ENCODE measurements around the gene ZNF396. TPM values are rescaled to one million over a fixed set of nuclear protein-coding genes. Genes with fewer than 3 reads are reported as not detected.

The ZNF396 gene
- total and polyA plus RNA-seq, 2 donors (not counting 1 experiment from before 2014, with no cell fraction given) = 0.40 to 3.2 TPM

DNA sequence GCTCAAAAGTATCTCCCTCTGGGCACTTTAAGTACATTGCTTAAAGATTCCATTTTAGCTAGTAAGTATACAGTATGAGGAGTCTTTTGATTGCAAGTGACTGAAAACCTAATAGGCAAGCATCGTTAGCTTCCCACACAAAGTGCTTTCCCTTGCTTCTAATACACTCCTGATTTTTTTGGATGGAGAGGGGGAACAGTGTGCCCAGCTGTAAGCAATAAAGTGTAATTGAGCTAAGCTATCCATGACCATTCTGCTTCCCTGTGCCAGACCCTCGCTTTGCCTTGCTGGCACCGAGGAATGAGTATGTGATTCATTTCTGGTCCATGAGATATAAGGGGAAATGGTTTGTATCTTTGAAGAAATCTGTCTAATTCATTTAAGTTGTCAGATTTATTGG, 29.1 kb downstream of the ZNF396 start:
- TF ChIP-seq, protein P1, sequence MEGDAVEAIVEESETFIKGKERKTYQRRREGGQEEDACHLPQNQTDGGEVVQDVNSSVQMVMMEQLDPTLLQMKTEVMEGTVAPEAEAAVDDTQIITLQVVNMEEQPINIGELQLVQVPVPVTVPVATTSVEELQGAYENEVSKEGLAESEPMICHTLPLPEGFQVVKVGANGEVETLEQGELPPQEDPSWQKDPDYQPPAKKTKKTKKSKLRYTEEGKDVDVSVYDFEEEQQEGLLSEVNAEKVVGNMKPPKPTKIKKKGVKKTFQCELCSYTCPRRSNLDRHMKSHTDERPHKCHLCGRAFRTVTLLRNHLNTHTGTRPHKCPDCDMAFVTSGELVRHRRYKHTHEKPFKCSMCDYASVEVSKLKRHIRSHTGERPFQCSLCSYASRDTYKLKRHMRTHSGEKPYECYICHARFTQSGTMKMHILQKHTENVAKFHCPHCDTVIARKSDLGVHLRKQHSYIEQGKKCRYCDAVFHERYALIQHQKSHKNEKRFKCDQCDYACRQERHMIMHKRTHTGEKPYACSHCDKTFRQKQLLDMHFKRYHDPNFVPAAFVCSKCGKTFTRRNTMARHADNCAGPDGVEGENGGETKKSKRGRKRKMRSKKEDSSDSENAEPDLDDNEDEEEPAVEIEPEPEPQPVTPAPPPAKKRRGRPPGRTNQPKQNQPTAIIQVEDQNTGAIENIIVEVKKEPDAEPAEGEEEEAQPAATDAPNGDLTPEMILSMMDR (IDR thresholded peaks at IDR 0.05) = no peak
- no peak for TF ChIP-seq EZH2 (IDR thresholded peaks at IDR 0.05; ENCODE audit: borderline replicate concordance, insufficient read depth, low read depth, low read length, poor library complexity, severe bottlenecking)
- Histone ChIP-seq H2AFZ (ENCODE audit: insufficient read depth, low read depth, low read length, poor library complexity, severe bottlenecking) (no peak overlapping the region), H3K4me3 (ENCODE audit: control extremely low read depth in 1 of 5, extremely low read depth in 1 of 5, insufficient read depth in 1 of 5, low read depth in 2 of 5, low read length in 4 of 5) (no peak overlapping the region), H4K20me1 (ENCODE audit: control insufficient read depth, insufficient read depth, low read length, poor library complexity, severe bottlenecking) (peaks cover 11% of the 10 kb centered on the region), H3K27me3 (replicated peaks in 1 of 4; ENCODE audit: control extremely low read depth in 1 of 4, control insufficient read depth in 3 of 4, insufficient read depth in 4 of 4, low read length in 3 of 4) (no peaks in the 10 kb centered on the region), H3K27ac (ENCODE audit: low read length in 2 of 2) (no peak overlapping the region), H3K36me3 (replicated peaks in 1 of 2; ENCODE audit: control extremely low read depth in 1 of 2, control insufficient read depth in 1 of 2, extremely low read depth in 1 of 2, insufficient read depth in 2 of 2, low read length in 1 of 2) (no peaks in the 10 kb centered on the region), H3K9ac (ENCODE audit: low read length) (no peak overlapping the region), H3K79me2 (ENCODE audit: control insufficient read depth, insufficient read depth, low read length) (peaks cover 36% of the 10 kb centered on the region), H3K4me1 (ENCODE audit: control insufficient read depth in 2 of 2, insufficient read depth in 2 of 2, low read length in 2 of 2) (peaks cover 23 to 29% of the 10 kb centered on the region in 2 donors), H3K4me2 (replicated peaks; ENCODE audit: low read depth, low read length, poor library complexity, severe bottlenecking) (no peak overlapping the region), H3K9me3 (ENCODE audit: control extremely low read depth in 1 of 3, control insufficient read depth in 2 of 3, insufficient read depth in 1 of 3, low read length in 2 of 3) (peaks cover 0 to 11% (median 8%) of the 10 kb centered on the region in 3 donors)
- no peak overlapping the region for H3K4me3 Mint-ChIP-seq
- no peaks in the 10 kb centered on the region for H3K27me3 Mint-ChIP-seq
- CTCF ChIA-PET = interaction anchor here (0.6 to 2.3 kb wide), 3 partner anchors 9 to 269 kb away, joined by 3 to 10 read pairs (median 3); partner anchors contain the start of gene ZNF397
- intact Hi-C loops (cut with micrococcal nuclease) = no loop called here
- no CpG with 5 or more reads among the region's 3 CpGs for WGBS (ENCODE audit: insufficient coverage)
- ATAC-seq (ENCODE audit: low read depth) (no peak), DNase-seq (no peak)
- POLR2A ChIA-PET = no interaction called here
- H3K9me3 Mint-ChIP-seq (ENCODE audit: insufficient read depth) = peaks cover 3% of the 10 kb centered on the region
- no peak overlapping the region for H3K27ac Mint-ChIP-seq
- peaks cover 35% of the 10 kb centered on the region for H3K4me1 Mint-ChIP-seq

DNA sequence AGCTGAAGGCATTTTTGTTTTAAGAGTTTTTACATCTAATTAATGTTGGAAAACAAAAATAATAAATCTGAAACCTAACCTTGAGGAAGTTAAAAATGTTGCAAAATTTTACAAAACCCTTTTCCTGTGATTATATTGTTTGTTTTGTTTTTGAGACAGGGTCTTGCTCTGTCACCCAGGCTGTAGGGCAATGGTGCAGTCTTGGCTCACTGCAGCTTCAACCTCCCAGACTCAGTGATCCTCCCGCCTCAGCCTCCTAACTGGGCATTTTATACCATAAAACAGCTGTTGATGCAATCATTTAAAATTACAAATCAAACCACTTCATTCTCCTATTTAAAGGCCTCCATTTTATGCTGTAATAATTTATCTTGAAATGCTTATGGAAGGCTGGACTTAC, 31.2 kb downstream of the ZNF396 start:
- Histone ChIP-seq H3K4me3 (ENCODE audit: control extremely low read depth in 1 of 5, extremely low read depth in 1 of 5, insufficient read depth in 1 of 5, low read depth in 2 of 5, low read length in 4 of 5) (peak overlapping the region in 2 of 5 experiments; percentile 13 to 22), H2AFZ (ENCODE audit: insufficient read depth, low read depth, low read length, poor library complexity, severe bottlenecking) (peak overlapping the region; percentile 68), H3K27me3 (replicated peaks in 1 of 4; ENCODE audit: control extremely low read depth in 1 of 4, control insufficient read depth in 3 of 4, insufficient read depth in 4 of 4, low read length in 3 of 4) (no peaks in the 10 kb centered on the region), H3K36me3 (replicated peaks in 1 of 2; ENCODE audit: control extremely low read depth in 1 of 2, control insufficient read depth in 1 of 2, extremely low read depth in 1 of 2, insufficient read depth in 2 of 2, low read length in 1 of 2) (no peaks in the 10 kb centered on the region), H3K79me2 (ENCODE audit: control insufficient read depth, insufficient read depth, low read length) (peaks cover 55% of the 10 kb centered on the region), H4K20me1 (ENCODE audit: control insufficient read depth, insufficient read depth, low read length, poor library complexity, severe bottlenecking) (peaks cover 24% of the 10 kb centered on the region), H3K27ac (ENCODE audit: low read length in 2 of 2) (peak overlapping the region; percentile 99), H3K4me1 (ENCODE audit: control insufficient read depth in 2 of 2, insufficient read depth in 2 of 2, low read length in 2 of 2) (peaks cover 24 to 30% of the 10 kb centered on the region in 2 donors), H3K9ac (ENCODE audit: low read length) (peak overlapping the region; percentile 91), H3K9me3 (ENCODE audit: control extremely low read depth in 1 of 3, control insufficient read depth in 2 of 3, insufficient read depth in 1 of 3, low read length in 2 of 3) (no peaks in the 10 kb centered on the region), H3K4me2 (replicated peaks; ENCODE audit: low read depth, low read length, poor library complexity, severe bottlenecking) (peak overlapping the region; percentile 85)
- no peak for DNase-seq
- ChIA-PET POLR2A (interaction anchor here (0.7 to 3.0 kb wide), 4 partner anchors 31 to 306 kb away, joined by 3 to 12 read pairs (median 4); partner anchors contain the start of genes ZNF396 and ZNF397), CTCF (interaction anchor here (0.6 to 3.3 kb wide), 9 partner anchors 8 to 305 kb away, joined by 3 to 22 read pairs (median 5); partner anchors contain the start of gene MAPRE2)
- TF ChIP-seq EZH2 (IDR thresholded peaks at IDR 0.05; ENCODE audit: borderline replicate concordance, insufficient read depth, low read depth, low read length, poor library complexity, severe bottlenecking) = no peak
- TF ChIP-seq, protein P1 (IDR thresholded peaks at IDR 0.05) = no peak
- H3K4me3 Mint-ChIP-seq = peak overlapping the region; percentile 100
- ATAC-seq (ENCODE audit: low read depth) = no peak
- intact Hi-C loops (cut with micrococcal nuclease) = loop anchor here (2.0 kb wide), 3 partner anchors 151 to 721 kb away; partner anchors contain the start of genes INO80C and RPRD1A
- H3K9me3 Mint-ChIP-seq (ENCODE audit: insufficient read depth) = no peaks in the 10 kb centered on the region
- H3K27ac Mint-ChIP-seq = peak overlapping the region; percentile 99
- no peaks in the 10 kb centered on the region for H3K27me3 Mint-ChIP-seq
- H3K4me1 Mint-ChIP-seq = peaks cover 48% of the 10 kb centered on the region
- no CpG with 5 or more reads among the region's 1 CpG for WGBS (ENCODE audit: insufficient coverage)

All from B cell (primary cell).